Measurements from ENCODE around the gene SLIT1.

DNA sequence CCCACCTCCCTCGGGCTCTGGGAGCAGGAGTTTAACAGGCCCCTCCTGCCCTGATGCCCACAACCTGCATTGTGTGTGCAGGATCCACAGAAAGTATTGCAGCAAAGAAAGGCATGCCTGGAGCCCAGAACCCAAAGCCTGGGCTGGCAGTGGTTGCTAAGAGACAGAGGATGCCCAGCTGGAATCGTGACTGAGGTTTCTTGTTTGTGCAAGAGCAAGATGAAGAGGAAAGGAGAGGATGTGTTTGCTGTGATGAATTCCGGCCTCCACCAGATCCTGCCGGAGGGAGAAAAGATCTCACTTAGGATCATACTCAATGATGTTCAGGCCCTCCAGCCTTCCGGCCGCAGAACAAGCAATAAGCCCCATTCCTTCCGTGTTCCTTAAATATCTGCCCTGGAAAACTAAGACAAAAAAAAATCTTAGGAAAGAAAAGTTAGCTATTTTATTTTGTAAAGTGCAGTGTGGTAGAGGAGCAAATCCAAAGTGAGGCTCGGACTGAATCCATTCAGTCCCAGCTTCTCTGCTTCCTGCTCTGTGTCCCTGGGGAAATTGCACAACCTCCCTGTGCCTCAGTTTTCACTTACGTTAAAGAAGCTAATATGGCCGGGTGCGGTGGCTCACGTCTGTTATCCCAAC lies 57.1 kb downstream of the SLIT1 start:
- no peak for TF ChIP-seq CTCF (IDR thresholded peaks at IDR 0.05)
- no peak for TF ChIP-seq POLR2A (IDR thresholded peaks at IDR 0.05)

Measured in testis (tissue), 2 donors.